Measurements from ENCODE around the gene AOX1.

The AOX1 gene

DNA sequence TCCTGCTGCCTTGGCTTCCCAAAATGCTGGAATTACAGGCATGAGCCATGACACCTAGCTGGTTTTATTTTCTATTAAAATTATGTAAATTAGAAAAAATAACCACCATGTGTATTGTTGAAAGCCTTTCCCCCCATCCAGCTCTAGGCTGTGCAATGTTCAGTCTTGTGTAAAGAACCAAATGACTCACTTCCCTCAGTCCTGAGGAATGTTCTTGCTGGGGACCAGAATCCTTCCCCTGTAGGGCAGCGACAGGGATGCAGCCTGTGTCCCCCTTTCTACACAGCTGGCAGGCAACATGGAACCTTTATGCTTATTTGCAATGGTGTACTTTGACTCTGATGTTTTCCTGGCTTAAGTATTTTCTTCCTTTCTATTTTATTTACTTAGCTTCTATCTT is 29.4 kb downstream of the AOX1 start:
- no peak overlapping the region for H3K27ac ChIP-seq
- TF ChIP-seq, protein P1, sequence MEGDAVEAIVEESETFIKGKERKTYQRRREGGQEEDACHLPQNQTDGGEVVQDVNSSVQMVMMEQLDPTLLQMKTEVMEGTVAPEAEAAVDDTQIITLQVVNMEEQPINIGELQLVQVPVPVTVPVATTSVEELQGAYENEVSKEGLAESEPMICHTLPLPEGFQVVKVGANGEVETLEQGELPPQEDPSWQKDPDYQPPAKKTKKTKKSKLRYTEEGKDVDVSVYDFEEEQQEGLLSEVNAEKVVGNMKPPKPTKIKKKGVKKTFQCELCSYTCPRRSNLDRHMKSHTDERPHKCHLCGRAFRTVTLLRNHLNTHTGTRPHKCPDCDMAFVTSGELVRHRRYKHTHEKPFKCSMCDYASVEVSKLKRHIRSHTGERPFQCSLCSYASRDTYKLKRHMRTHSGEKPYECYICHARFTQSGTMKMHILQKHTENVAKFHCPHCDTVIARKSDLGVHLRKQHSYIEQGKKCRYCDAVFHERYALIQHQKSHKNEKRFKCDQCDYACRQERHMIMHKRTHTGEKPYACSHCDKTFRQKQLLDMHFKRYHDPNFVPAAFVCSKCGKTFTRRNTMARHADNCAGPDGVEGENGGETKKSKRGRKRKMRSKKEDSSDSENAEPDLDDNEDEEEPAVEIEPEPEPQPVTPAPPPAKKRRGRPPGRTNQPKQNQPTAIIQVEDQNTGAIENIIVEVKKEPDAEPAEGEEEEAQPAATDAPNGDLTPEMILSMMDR (conservative IDR thresholded peaks at IDR 0.05), result no peak

DNA sequence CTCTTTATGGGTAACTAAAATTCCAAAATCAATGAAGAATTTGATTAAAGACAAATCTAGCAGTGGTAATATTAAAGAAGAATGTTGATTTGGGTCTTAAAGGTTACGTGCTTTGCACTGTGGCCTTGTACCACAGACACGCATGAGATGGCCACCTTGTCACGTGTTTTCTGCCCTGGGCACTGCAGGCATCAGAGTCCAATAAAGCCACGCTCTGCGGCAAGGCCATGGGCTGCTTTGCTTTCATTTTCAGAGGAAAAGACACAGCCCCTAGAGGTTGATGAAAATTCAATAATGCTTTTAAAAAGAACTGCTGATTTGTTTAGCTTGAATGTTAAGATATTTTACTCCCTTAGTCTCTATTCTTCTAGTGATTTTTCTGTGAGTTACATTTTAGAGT is 30.4 kb downstream of the AOX1 start:
- TF ChIP-seq, protein P1 (conservative IDR thresholded peaks at IDR 0.05), result no peak
- no peak overlapping the region for H3K27ac ChIP-seq

DNA sequence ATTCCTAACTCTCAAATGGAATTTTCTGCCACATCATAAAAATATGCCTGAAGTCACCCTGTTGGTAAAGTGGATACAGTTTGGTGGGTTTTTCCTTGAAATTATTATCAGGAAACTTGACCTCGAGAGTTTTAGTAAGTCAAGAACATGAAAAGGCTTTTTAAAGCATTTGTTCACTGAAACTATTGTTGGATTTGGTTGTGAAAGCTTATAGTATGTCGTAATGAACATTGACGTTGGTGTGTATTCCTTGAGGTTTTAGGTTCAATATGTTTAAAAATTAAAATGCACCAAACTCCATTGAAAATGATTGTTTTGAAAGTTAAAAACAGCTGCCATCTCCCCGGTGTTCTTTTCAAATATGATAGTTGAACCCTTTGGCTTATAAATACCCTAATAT is 30.8 kb downstream of the AOX1 start:
- TF ChIP-seq, protein P1 (conservative IDR thresholded peaks at IDR 0.05), result no peak
- H3K27ac ChIP-seq, result no peak overlapping the region

DNA sequence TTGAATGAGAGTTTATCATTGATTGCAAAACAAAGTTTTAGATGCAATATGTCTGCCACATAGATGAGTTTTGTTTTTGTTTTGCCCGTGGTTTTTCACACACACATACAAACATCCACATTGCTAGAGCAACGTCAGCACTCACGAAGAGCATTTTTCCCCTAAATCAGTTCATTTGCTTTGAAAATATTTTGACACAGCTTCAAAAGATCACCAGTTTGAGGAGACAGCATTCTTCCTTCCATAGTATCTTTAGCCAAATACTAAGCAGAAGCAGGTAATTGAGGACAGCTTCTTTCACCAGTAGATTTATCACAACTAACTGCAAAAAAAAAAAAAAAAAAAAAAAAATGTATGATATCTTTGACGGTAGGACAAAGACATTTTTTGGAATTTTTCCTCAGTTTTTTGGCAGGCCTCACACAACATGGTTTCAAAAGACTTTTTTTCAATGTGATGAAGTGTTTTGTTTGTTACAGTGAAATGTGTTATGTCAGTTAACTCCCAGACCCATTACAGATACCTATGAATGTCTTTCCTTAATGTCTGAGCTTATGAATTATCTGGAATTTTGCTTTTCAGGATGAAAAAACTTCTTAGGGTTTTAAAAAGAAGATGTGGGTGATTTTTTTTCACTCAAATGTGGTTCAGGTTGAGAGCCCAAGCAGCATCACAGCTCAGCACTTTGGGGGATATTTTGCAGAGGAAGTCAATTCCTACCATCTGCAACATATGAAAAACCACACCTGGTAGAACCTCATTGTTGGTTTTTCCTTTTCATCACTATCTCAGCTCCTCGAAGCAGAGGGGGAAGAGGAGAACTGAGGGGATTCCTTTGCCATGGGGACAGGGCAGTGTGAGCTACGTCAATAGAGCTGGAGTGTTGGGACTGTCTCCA is 31.6 kb downstream of the AOX1 start:
- TF ChIP-seq, protein P1 (conservative IDR thresholded peaks at IDR 0.05), result no peak

DNA sequence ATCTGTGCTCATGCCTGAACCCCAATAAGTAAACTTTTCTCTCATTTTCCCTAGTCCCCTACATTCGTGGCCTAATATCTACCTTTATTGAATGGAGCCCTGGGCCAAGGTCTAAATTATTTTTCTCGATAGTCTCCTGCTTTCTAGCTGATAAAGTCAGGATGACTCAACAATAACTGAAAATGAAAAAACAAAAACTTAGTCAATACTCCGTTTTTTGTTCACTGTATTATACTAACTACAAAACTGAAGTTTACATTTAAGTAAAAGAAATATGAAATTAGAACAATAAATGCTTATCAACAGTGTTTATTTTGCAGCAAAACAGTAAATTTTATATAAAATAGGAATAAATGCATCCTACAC is 32.2 kb downstream of the AOX1 start:
- TF ChIP-seq, protein P1 (conservative IDR thresholded peaks at IDR 0.05), result no peak
- no peak overlapping the region for H3K27ac ChIP-seq

More for the DNA sequence above, 31.6 kb downstream of the AOX1 start:
- no peak overlapping the region for H3K27ac ChIP-seq

DNA sequence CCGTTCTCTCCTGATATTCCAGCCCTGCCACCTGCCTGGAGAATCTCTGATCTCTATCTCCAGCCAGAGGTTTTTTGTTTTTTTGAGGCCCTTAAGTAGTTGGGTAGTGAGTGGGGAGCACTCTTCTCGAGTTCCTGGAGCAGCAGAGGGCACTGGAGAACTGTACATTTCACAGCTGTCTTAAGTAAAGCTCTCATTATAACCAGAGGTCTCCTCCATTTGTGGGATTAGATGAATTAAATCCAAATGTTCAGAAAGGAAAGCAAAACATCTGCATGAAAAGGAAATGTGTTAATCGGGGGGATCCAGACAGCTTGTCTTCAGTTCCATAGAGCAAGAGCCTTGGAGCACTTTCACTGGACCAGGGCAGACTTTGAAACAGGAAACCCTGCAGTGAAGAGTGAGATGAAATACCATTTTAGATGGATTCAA is 32.8 kb downstream of the AOX1 start:
- 0 out of 2 replicates have a peak overlapping the region, but pooled peaks have one; percentile 11 for H3K27ac ChIP-seq
- TF ChIP-seq, protein P1 (conservative IDR thresholded peaks at IDR 0.05), result peak; percentile 48

DNA sequence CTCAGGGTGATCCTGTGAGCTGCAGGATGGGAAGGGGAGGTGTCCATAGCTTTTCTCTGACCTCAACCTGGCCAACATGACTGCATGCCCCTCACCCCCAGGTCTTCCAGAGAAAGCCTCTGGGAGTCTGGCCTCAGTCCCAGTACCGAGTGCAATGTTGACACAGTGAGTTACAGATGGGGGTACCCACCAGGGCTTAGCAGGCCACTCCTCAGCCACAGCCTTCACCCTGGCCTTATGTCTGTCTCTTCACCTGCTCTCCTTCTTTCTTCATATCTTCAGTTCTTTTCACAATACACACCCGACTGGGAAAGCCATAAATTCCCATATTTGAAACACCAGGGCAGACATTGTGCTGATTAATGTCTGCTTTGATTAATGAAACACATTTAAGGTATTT is 33.5 kb downstream of the AOX1 start:
- TF ChIP-seq, protein P1 (conservative IDR thresholded peaks at IDR 0.05), result no peak
- 0 out of 2 replicates have a peak overlapping the region, but pooled peaks have one; percentile 11 for H3K27ac ChIP-seq
